HG02840 (cell line): ENCODE results near the gene CFAP53.
"Not testable (repeated sequence)": the region's sequence is repeated elsewhere in the genome, so short reads cannot be mapped to it uniquely, and the experiment has no call there.

Source experiments
- ATAC-seq: cut with Tn5 transposase; IDR thresholded peaks from one replicate; pipeline ENCODE4 v1.9.1; 2021; ENCODE audit warnings: mild to moderate bottlenecking, moderate library complexity, moderate number of reproducible peaks; ENCODE audit not compliant: unreplicated experiment, low FRiP score

The CFAP53 gene

DNA sequence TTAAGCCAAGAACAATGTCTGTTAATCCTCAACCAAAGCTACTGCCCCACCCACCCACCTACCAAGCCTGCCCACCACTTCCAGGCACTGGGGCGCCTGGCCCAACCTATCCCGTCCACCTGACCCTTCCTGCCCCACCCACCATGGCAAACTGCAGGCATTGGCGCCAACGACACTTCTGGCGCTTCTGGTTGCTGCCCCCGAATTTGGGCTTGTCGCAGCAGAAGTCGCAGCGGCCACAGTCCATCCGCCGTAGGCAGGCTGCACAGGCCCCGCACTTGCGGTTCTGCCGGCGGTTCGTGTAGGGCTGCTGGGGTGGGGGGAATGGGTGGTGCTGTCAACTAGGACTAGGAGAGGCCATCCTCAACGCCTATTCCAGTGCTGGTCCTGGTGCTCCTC is 7.7 kb upstream of the CFAP53 start:
- no peak for ATAC-seq

GRCh38 chr18:50273203-50274043 is 7.1 kb upstream of the CFAP53 start:
- no peak for ATAC-seq

DNA sequence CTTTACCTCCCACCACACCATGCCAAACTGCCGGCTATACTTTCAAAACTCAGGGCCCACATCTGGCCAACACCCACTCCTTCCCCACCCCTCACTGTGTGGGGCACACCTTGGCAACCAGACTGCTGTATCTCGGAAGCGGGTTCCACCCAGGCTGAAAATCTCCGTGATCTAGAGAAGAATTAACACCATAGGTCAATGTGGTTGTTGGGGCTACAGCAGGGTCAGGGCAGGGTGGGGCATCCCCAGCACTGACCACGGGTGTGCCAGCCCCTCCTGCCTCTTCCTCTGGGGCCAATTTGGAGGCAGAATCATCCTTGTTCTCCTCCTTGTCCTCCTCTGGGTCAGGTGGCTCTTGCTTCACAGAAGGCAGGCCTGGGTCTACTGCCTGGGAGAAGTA is 6.3 kb upstream of the CFAP53 start:
- ATAC-seq = no peak

DNA sequence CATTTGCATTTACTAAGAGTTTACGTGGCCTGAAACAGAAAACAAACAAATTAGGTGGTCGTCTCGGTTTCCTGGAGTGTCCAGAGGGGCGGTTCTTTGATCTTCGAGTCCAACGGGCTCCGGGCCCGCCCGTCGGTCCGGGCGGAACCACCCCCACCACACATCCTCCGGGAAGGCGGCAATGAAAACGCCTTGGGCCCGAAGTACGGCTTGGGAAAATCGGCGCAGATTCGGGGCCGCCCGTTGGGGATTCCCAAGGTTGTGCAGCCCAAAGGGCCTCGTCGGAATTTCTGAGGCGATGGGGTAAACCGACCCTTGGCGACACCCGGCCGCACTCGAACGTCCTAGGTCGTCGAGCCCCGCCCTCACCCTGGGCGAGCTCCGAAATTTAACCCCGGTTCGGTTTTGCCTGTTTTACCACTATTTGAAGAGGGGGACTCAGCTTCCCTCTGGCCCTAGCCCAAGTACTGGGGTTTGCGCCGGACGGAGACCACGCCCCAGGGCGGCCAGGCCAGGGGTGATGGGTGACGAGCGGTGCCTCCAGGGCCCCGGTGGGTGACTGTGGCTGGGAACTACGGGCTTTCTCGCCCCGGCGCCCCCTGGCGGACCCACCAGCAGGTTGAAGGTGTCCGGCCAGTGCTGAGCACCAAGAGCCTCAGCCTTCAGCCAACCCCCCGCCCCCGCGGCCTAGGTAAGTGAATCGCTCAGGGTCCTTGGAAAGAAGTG is 1.9 kb upstream of the CFAP53 start:
- peak; percentile 67 for ATAC-seq

GRCh38 chr18:50262977-50263376 is 3.3 kb downstream of the CFAP53 start:
- no peak for ATAC-seq

DNA sequence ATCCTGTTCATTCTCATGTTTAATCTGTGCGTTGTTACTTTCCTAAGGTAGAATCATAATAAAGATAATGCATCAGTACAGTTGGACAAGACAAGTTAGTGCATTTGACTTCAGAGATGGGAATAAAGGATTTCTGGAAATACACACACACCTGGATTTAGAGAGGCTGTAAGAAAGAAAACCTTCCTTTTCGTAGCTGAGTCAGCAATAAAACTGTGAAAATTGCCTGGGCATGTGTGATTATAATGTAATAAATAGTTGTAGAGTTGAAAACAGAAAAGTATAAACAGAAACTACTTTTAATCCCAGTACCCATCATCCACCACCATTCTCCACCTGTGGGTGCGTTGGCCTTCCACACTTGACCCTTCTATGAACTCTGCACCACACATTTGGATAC is 15.4 kb downstream of the CFAP53 start:
- ATAC-seq = no peak

- no peak for ATAC-seq
These were observed 16.7 kb downstream of the CFAP53 start for GRCh38 chr18:50249576-50249975.

- no peak for ATAC-seq
These were observed 18.7 kb downstream of the CFAP53 start for GRCh38 chr18:50247561-50247960.

GRCh38 chr18:50241768-50242167 is 24.5 kb downstream of the CFAP53 start:
- not testable (repeated sequence) for ATAC-seq

GRCh38 chr18:50240080-50240563 is 26.2 kb downstream of the CFAP53 start:
- ATAC-seq = no peak

- no peak for ATAC-seq
These were observed 33.9 kb downstream of the CFAP53 start for GRCh38 chr18:50232419-50232818.

GRCh38 chr18:50231621-50232020 is 34.7 kb downstream of the CFAP53 start:
- ATAC-seq = no peak

DNA sequence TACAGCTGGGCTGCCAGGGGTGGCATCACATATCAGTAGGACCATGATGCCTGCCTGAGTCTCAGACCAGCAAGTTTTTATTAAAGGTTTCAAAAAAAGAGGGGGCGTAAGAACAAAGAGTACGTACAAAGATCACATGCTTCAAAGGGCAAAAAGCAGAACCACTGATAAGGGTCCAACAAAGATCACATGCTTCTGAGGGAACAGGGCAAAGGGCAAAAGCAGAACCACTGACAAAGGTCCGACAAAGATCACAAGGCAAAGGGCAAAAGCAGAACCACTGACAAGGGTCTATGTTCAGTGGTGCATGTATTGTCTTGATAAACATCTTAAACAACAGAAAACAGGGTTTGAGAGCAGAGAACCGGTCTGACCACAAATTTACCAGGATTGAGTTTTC is 46.0 kb downstream of the CFAP53 start:
- not testable (repeated sequence) for ATAC-seq

GRCh38 chr18:50218432-50219197 is 47.7 kb downstream of the CFAP53 start:
- peak; percentile 63 for ATAC-seq

- ATAC-seq = no peak
These were observed 57.0 kb downstream of the CFAP53 start for GRCh38 chr18:50209311-50209710.

DNA sequence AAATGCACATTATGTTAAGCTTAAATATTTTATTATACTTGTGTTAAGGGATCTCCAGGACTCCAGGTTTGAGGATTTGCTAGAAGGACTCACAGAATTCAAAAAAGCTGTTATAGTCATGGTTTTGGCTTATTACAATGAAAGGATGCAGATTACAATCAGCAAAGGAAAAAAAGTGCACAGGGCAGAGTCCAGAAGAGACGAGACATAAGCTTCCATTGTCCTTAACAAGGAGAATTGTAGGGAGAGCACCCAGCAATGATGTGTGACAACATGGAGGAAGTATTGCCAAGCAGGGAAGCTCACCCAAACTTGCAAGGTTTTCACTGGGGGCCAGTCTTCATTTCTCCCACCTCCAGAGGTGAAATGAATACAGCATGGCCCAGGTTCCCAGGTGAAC is 58.6 kb downstream of the CFAP53 start:
- no peak for ATAC-seq

DNA sequence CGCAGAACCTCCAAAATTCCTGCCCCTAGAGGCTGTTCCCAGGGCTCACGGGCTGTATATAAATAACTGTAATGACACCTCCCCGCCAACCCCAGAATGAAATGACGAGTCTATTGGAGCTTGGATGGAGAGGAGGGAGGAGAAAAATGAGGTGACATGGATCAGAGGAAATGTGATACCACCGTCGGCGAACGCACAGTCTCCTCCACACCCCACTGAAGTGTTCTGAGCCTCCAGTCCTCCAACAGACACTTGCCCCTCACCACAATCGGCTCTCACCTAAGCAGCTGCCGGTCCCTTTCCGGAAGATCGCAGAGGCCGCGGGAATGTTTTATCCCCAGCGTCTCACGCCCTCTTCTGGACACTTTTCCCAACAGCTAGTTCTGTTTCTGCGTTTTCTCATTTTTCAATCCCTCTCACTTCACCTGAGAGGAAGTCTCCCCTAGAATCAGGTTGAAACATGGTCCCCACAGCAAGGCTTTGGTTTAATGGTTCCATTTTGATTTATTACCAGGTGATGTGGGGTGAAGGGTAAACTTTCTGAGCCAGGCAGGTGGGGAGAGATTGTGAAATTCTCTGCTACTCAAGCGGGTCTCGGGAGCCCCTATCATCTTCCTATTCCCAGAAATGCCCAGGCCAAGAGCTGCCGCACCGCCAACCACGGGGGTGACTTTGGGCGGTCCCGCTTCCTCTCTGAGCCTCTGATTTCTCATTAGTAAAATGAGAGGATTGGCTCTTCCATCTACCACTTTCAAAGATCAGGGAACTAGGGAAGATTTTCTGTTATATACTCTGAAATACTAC is 62.3 kb downstream of the CFAP53 start:
- no peak for ATAC-seq

- ATAC-seq = no peak
These were observed 64.7 kb downstream of the CFAP53 start for GRCh38 chr18:50201476-50202018.

DNA sequence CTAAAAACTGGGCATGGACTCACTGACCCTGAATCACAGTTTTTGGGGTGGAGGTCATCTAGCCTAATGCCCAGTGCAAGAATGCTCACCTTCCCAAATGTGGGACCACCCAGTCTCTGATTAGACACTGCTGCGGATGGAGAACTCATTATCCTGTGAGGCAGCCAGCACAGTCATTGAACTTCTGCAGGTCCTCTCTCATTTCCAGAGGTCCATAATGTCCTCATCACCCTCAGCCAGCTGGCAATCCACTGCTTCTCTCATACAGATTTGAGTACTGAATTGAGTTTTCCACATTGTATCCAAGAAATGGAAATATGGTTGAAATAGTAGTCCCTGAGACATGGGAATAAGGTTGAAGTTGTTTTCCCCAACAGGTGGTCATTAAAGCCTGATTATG is 66.4 kb downstream of the CFAP53 start:
- ATAC-seq = no peak

- no peak for ATAC-seq
These were observed 66.9 kb downstream of the CFAP53 start for GRCh38 chr18:50199346-50199855.
